Liver (tissue), 9 donors: ENCODE data around the gene FRMD1. TPM values are rescaled to one million over a fixed set of nuclear protein-coding genes. Genes with fewer than 3 reads are reported as not detected.

Source experiments
- DNase-seq: peaks from one replicate; pipeline ENCODE4 v3.0.0-alpha.2; 2017; ENCODE audit warnings: low spot score
- H3K27ac ChIP-seq, 2 donors: one replicate each; pipeline ENCODE4 v1.7.0; 2013; ENCODE audit warnings: inconsistent platforms in 2 of 2, low read length in 2 of 2, control low read depth in 1 of 2, low read depth in 1 of 2, mild to moderate bottlenecking in 1 of 2
- H3K27me3 ChIP-seq, 4 donors: one replicate each; pipeline versions ENCODE4 v1.6.1 to v1.7.0; 2013; ENCODE audit warnings: low read length in 3 of 4, inconsistent platforms in 1 of 4, mild to moderate bottlenecking in 1 of 4, moderate library complexity in 1 of 4; ENCODE audit not compliant: control insufficient read depth in 4 of 4, insufficient read depth in 4 of 4
- H3K36me3 ChIP-seq, 4 donors: one replicate each; pipeline versions ENCODE4 v1.6.1 to v1.7.0; 2013; ENCODE audit warnings: low read length in 3 of 4, mild to moderate bottlenecking in 3 of 4, low read depth in 1 of 4, moderate library complexity in 1 of 4; ENCODE audit not compliant: control insufficient read depth in 4 of 4, insufficient read depth in 3 of 4
- H3K4me1 ChIP-seq, 4 donors: one replicate each; pipeline versions ENCODE4 v1.6.1 to v1.7.0; 2013; ENCODE audit warnings: low read length in 3 of 4, mild to moderate bottlenecking in 3 of 4, moderate library complexity in 1 of 4; ENCODE audit not compliant: control insufficient read depth in 4 of 4, insufficient read depth in 4 of 4
- H3K4me3 ChIP-seq, 3 donors: one replicate each; pipeline versions ENCODE4 v1.6.1 to v1.7.0; 2013; ENCODE audit warnings: low read length in 3 of 3, control low read depth in 1 of 3, low read depth in 1 of 3, mild to moderate bottlenecking in 1 of 3
- H3K9ac ChIP-seq, 2 donors: one replicate each; pipeline ENCODE4 v1.7.0; 2013; ENCODE audit warnings: low read length in 2 of 2, mild to moderate bottlenecking in 2 of 2, moderate library complexity in 2 of 2, control low read depth in 1 of 2, low read depth in 1 of 2
- H3K9me3 ChIP-seq, 4 donors: one replicate each; pipeline versions ENCODE4 v1.6.1 to v1.7.0; 2013; ENCODE audit warnings: low read length in 3 of 4; ENCODE audit not compliant: control insufficient read depth in 4 of 4
- ATF3 ChIP-seq: IDR thresholded peaks from 2 replicates; pipeline ENCODE4 v1.6.1; 2016; ENCODE audit warnings: antibody characterized with exemption
- EGR1 ChIP-seq, 2 donors: IDR thresholded peaks; 2 replicates each; pipeline ENCODE4 v1.6.1; 2016 to 2018; ENCODE audit warnings: antibody characterized with exemption in 2 of 2, low read depth in 2 of 2
- FOXA1 ChIP-seq: IDR thresholded peaks from 2 replicates; pipeline ENCODE4 v1.6.1; 2016; ENCODE audit warnings: antibody characterized with exemption
- FOXA2 ChIP-seq: IDR thresholded peaks from 2 replicates; pipeline ENCODE4 v1.6.1; 2016; ENCODE audit warnings: antibody characterized with exemption
- GABPA ChIP-seq, 2 donors: IDR thresholded peaks in 1 of 2; conservative IDR thresholded peaks in 1 of 2; 2 replicates each; pipeline ENCODE4 v1.6.1; 2016; ENCODE audit warnings: antibody characterized with exemption in 2 of 2, mild to moderate bottlenecking in 1 of 2, moderate library complexity in 1 of 2
- HNF4A ChIP-seq, 2 donors: conservative IDR thresholded peaks; 2 replicates each; pipeline ENCODE4 v1.6.1; 2016; ENCODE audit warnings: antibody characterized with exemption in 2 of 2, mild to moderate bottlenecking in 2 of 2
- HNF4G ChIP-seq: IDR thresholded peaks from 2 replicates; pipeline ENCODE4 v1.6.1; 2016; ENCODE audit warnings: antibody characterized with exemption
- JUND ChIP-seq, 2 donors: IDR thresholded peaks; 2 replicates each; pipeline ENCODE4 v1.6.1; 2016; ENCODE audit warnings: antibody characterized with exemption in 2 of 2
- NR2F2 ChIP-seq: IDR thresholded peaks from 2 replicates; pipeline ENCODE4 v1.6.1; 2016; ENCODE audit warnings: antibody characterized with exemption
- RAD21 ChIP-seq, 2 donors: IDR thresholded peaks; 2 replicates each; pipeline ENCODE4 v1.6.1; 2016; ENCODE audit warnings: antibody characterized with exemption in 2 of 2, mild to moderate bottlenecking in 2 of 2
- RXRA ChIP-seq, 2 donors: IDR thresholded peaks; 2 replicates each; pipeline ENCODE4 v1.6.1; 2017 to 2018; ENCODE audit warnings: antibody characterized with exemption in 2 of 2, mild to moderate bottlenecking in 1 of 2
- TAF1 ChIP-seq: conservative IDR thresholded peaks from 2 replicates; pipeline ENCODE4 v1.6.1; 2016; ENCODE audit warnings: antibody characterized with exemption, mild to moderate bottlenecking
- YY1 ChIP-seq: IDR thresholded peaks from 2 replicates; pipeline ENCODE4 v1.6.1; 2016; ENCODE audit warnings: antibody characterized with exemption, mild to moderate bottlenecking
- ZBTB33 ChIP-seq: IDR thresholded peaks from 2 replicates; pipeline ENCODE4 v1.6.1; 2016; ENCODE audit warnings: antibody characterized with exemption
- WGBS: extraction: QIAGEN DNeasy Blood & Tissue Kit; methylation state at CpG from one replicate; pipeline ENCODE4 v1.1.7; 2013; 5-methylcytosine and 5-hydroxymethylcytosine counted together
- polyA plus RNA-seq, 2 donors: library from polyadenylated mRNA; stranded (reverse) in 1 of 2; unstranded in 1 of 2; fragments of 200-250 nt in 1 of 2; fragments of >200 nt in 1 of 2; fragmentation: Nextera tagmentation in 1 of 2; extraction: Ambion mirVana in 1 of 2; gene quantifications; one replicate each; pipeline versions ENCODE4 v1.2.1 to v1.2.3, GENCODE V29; 2013 to 2015
- total RNA-seq, 2 donors: library from RNA; depleted of rRNA; stranded (reverse); fragments of >200 nt; gene quantifications; one replicate each; pipeline ENCODE4 v1.2.3, GENCODE V29; 2014
- TF ChIP-seq, protein P1 (sequence below): IDR thresholded peaks from 2 replicates; pipeline ENCODE4 v1.6.1; 2016; ENCODE audit warnings: antibody characterized with exemption
- TF ChIP-seq, protein P2 (sequence below): fragments of 150-350 bp; IDR thresholded peaks from 2 replicates; pipeline ENCODE4 v1.5.1; 2017; ENCODE audit warnings: improper control_type of control experiment, low read depth, low read length; ENCODE audit not compliant: missing input control
- TF ChIP-seq, protein P3 (sequence below): IDR thresholded peaks from 2 replicates; pipeline ENCODE4 v1.6.1; 2016; ENCODE audit warnings: antibody characterized with exemption, mild to moderate bottlenecking
- donor health status: healthy.
- donor health status: healthy.
- donor health status: healthy.
- donor health status: healthy.
- donor health status: healthy.

The FRMD1 gene
- total and polyA plus RNA-seq, 4 donors, result 0.04 to 0.17 (median 0.12) TPM

DNA sequence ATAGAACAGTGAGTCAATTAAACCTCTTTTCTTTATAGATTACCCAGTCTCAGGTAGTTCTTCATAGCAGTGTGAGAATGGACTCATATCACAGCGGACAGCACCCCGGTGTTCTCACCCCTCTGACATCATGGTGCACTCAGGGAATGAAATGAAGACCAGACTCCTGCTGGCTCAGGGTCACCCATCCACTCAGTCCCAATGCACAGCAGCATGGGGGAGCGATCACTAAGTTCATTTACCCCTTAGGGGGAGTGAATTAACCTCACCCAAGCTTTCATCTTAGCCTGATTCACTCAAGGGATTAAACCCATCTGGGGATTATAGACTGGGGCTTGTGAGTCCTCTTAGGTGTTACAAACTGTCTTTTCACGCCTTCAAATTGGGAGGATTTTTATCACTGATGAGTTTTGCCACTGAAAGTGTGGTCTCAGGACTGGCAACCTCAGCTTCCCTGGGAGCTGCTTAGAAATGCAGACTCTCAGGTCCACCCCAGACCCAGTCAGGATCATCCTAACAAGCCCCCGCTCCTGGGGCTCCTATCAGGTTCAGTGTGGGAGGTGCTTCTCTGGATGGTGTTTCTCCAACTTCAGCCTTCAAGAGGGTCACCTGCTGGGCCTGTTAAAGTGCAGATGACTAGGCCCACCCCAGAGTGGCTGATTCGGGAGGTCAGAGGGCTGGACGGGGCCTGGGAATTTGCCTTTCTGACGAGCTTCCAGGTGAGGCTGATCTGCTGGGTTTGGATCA lies 44.3 kb upstream of the FRMD1 start:
- 83% methylated on average over 8 of the region's 8 CpGs for WGBS
- Histone ChIP-seq H3K27ac (no peak overlapping the region), H3K27me3 (no peaks in the 10 kb centered on the region), H3K4me3 (no peak overlapping the region), H3K9ac (no peak overlapping the region), H3K9me3 (no peaks in the 10 kb centered on the region), H3K36me3 (no peaks in the 10 kb centered on the region), H3K4me1 (no peaks in the 10 kb centered on the region)
- no peak for TF ChIP-seq ATF3
- no peak for TF ChIP-seq HNF4A (conservative IDR thresholded peaks at IDR 0.05)
- no peak for TF ChIP-seq RXRA (IDR thresholded peaks at IDR 0.05)
- no peak for TF ChIP-seq TAF1
- TF ChIP-seq JUND (IDR thresholded peaks at IDR 0.05), result no peak
- no peak for TF ChIP-seq GABPA (IDR thresholded peaks at IDR 0.05 in 1 of 2, conservative IDR thresholded peaks at IDR 0.05 in 1 of 2)
- TF ChIP-seq FOXA1, result no peak
- TF ChIP-seq, protein P1, sequence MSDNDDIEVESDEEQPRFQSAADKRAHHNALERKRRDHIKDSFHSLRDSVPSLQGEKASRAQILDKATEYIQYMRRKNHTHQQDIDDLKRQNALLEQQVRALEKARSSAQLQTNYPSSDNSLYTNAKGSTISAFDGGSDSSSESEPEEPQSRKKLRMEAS, result no peak
- TF ChIP-seq ZBTB33, result no peak
- TF ChIP-seq RAD21 (IDR thresholded peaks at IDR 0.05), result no peak
- no peak for TF ChIP-seq YY1
- TF ChIP-seq HNF4G, result no peak
- no peak for TF ChIP-seq EGR1 (IDR thresholded peaks at IDR 0.05; ENCODE audit: low read depth in 2 of 2)
- TF ChIP-seq, protein P2, sequence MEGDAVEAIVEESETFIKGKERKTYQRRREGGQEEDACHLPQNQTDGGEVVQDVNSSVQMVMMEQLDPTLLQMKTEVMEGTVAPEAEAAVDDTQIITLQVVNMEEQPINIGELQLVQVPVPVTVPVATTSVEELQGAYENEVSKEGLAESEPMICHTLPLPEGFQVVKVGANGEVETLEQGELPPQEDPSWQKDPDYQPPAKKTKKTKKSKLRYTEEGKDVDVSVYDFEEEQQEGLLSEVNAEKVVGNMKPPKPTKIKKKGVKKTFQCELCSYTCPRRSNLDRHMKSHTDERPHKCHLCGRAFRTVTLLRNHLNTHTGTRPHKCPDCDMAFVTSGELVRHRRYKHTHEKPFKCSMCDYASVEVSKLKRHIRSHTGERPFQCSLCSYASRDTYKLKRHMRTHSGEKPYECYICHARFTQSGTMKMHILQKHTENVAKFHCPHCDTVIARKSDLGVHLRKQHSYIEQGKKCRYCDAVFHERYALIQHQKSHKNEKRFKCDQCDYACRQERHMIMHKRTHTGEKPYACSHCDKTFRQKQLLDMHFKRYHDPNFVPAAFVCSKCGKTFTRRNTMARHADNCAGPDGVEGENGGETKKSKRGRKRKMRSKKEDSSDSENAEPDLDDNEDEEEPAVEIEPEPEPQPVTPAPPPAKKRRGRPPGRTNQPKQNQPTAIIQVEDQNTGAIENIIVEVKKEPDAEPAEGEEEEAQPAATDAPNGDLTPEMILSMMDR, result no peak
- no peak for TF ChIP-seq FOXA2
- TF ChIP-seq NR2F2, result no peak
- TF ChIP-seq, protein P3, sequence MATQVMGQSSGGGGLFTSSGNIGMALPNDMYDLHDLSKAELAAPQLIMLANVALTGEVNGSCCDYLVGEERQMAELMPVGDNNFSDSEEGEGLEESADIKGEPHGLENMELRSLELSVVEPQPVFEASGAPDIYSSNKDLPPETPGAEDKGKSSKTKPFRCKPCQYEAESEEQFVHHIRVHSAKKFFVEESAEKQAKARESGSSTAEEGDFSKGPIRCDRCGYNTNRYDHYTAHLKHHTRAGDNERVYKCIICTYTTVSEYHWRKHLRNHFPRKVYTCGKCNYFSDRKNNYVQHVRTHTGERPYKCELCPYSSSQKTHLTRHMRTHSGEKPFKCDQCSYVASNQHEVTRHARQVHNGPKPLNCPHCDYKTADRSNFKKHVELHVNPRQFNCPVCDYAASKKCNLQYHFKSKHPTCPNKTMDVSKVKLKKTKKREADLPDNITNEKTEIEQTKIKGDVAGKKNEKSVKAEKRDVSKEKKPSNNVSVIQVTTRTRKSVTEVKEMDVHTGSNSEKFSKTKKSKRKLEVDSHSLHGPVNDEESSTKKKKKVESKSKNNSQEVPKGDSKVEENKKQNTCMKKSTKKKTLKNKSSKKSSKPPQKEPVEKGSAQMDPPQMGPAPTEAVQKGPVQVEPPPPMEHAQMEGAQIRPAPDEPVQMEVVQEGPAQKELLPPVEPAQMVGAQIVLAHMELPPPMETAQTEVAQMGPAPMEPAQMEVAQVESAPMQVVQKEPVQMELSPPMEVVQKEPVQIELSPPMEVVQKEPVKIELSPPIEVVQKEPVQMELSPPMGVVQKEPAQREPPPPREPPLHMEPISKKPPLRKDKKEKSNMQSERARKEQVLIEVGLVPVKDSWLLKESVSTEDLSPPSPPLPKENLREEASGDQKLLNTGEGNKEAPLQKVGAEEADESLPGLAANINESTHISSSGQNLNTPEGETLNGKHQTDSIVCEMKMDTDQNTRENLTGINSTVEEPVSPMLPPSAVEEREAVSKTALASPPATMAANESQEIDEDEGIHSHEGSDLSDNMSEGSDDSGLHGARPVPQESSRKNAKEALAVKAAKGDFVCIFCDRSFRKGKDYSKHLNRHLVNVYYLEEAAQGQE, result no peak
- DNase-seq, result peak; percentile 13
